Measurements from ENCODE around the gene ARID2. TPM values are rescaled to one million over a fixed set of nuclear protein-coding genes. Genes with fewer than 3 reads are reported as not detected.

The ARID2 gene
- total and polyA plus RNA-seq, 10 of the 15 experiments (the other 5 are each of a cell fraction or from before 2014, with no cell fraction given): 9.2 to 29.8 (median 20.3) TPM

- TF ChIP-seq CUX1 (IDR thresholded peaks at IDR 0.05; ENCODE audit: insufficient replicate concordance, low read depth, low read length): no peak
Observed at GRCh38 chr12:45883187-45883586, 153.7 kb downstream of the ARID2 start (continued).

GRCh38 chr12:45886685-45887084 is 157.2 kb downstream of the ARID2 start:
- no peak for TF ChIP-seq RELB (IDR thresholded peaks at IDR 0.05; ENCODE audit: low read depth)
- no peak for TF ChIP-seq BRCA1 (IDR thresholded peaks at IDR 0.05; ENCODE audit: low read depth, low read length)
- H3K79me2 ChIP-seq (ENCODE audit: control insufficient read depth, insufficient read depth, low read length): no peaks in the 10 kb centered on the region
- H3K27ac ChIP-seq (ENCODE audit: control insufficient read depth, insufficient read depth): no peak overlapping the region
- H2AFZ ChIP-seq (ENCODE audit: control insufficient read depth, low read depth, low read length): no peak overlapping the region
- peaks cover 2 to 9% of the 10 kb centered on the region in 2 experiments for H3K36me3 ChIP-seq (ENCODE audit: control insufficient read depth in 2 of 2, insufficient read depth in 2 of 2, low read length in 1 of 2)
- no peak for DNase-seq (ENCODE audit: low read depth, low spot score)
- no peaks in the 10 kb centered on the region for H3K27me3 ChIP-seq (replicated peaks in 1 of 2; ENCODE audit: control insufficient read depth in 2 of 2, insufficient read depth in 2 of 2, low read length in 1 of 2)
- WGBS (ENCODE audit: insufficient coverage, insufficient replicate concordance, low lambda C conversion rate, missing lambda C conversion rate): 100% methylated on average over 1 of the region's 1 CpG
- intact Hi-C loops (cut with micrococcal nuclease; ENCODE audit: unreplicated experiment) (no loop called here), in situ Hi-C loops (cut with MboI) (no loop called here)
- no peaks in the 10 kb centered on the region for H4K20me1 ChIP-seq (ENCODE audit: control insufficient read depth, insufficient read depth)
- no TSS peak for BruUV-seq (replicated peaks)
- peaks cover 7% of the 10 kb centered on the region for H3K9me3 ChIP-seq (replicated peaks; ENCODE audit: control insufficient read depth, insufficient read depth, low read length)
- ChIA-PET SMC1A (ENCODE audit: uncharacterized antibody, unreplicated experiment) (interaction anchor here (1.6 kb wide), 1 partner anchor 99 kb away, joined by 3 read pairs; no protein-coding TSS in a partner anchor), CTCF (interaction anchor here (0.6 to 1.5 kb wide), 3 partner anchors 10 to 343 kb away, joined by 3 to 4 read pairs (median 4); no protein-coding TSS in a partner anchor), POLR2A (no interaction called here), RAD21 (ENCODE audit: unreplicated experiment) (no interaction called here)
- no peak overlapping the region for H3K9ac ChIP-seq (ENCODE audit: control insufficient read depth, insufficient read depth, low read length)
- no peak overlapping the region for H3K4me2 ChIP-seq (ENCODE audit: control insufficient read depth, insufficient read depth)
- H3K4me1 ChIP-seq (ENCODE audit: control insufficient read depth, insufficient read depth, low read length): no peaks in the 10 kb centered on the region
- no peak overlapping the region for H3K4me3 ChIP-seq
- FAIRE-seq: no peak
- ATAC-seq: no peak
